Measurements from ENCODE around the gene FNIP1.

- no peak for TF ChIP-seq CTCF (conservative IDR thresholded peaks at IDR 0.05; ENCODE audit: low read depth in 2 of 2)
- no peak for TF ChIP-seq POLR2AphosphoS5 (IDR thresholded peaks at IDR 0.05; ENCODE audit: low read depth)
- TF ChIP-seq EZH2 (IDR thresholded peaks at IDR 0.05; ENCODE audit: low read depth, unreplicated experiment): no peak
Measured at GRCh38 chr5:131759704-131760103, 37.1 kb downstream of the FNIP1 start.

Measured in GM23338 (cell line).